HG02943 (cell line): ENCODE measurements around the gene KCNN4.

ENCODE experiments used
- ATAC-seq: cut with Tn5 transposase; IDR thresholded peaks from one replicate; pipeline ENCODE4 v1.9.1; 2021; ENCODE audit warnings: mild to moderate bottlenecking, low read depth, moderate library complexity; ENCODE audit not compliant: unreplicated experiment

The KCNN4 gene

GRCh38 chr19:43721469-43722048 lies 59.2 kb downstream of the KCNN4 start:
- no peak for ATAC-seq

GRCh38 chr19:43720936-43721335 lies 59.8 kb downstream of the KCNN4 start:
- ATAC-seq, result no peak

GRCh38 chr19:43719918-43720317 lies 60.9 kb downstream of the KCNN4 start:
- no peak for ATAC-seq

GRCh38 chr19:43719378-43719868 lies 61.4 kb downstream of the KCNN4 start:
- ATAC-seq, result no peak

- no peak for ATAC-seq
Observed at GRCh38 chr19:43718627-43719377, 62.0 kb downstream of the KCNN4 start.
